ENCODE results near the gene TCF7L2.

Gene TCF7L2

GRCh38 chr10:113158183-113158582 is 208.1 kb downstream of the TCF7L2 start:
- no peak for FAIRE-seq

- FAIRE-seq = no peak
These were observed 209.5 kb downstream of the TCF7L2 start for GRCh38 chr10:113159563-113159962.

GRCh38 chr10:113160641-113161040 is 210.6 kb downstream of the TCF7L2 start:
- FAIRE-seq = no peak

GRCh38 chr10:113161066-113161465 is 211.0 kb downstream of the TCF7L2 start:
- FAIRE-seq = no peak

- no peak for FAIRE-seq
These were observed 212.9 kb downstream of the TCF7L2 start for GRCh38 chr10:113162960-113163359.

GRCh38 chr10:113165673-113166072 is 215.6 kb downstream of the TCF7L2 start:
- FAIRE-seq = no peak

- FAIRE-seq = no peak
These were observed 217.7 kb downstream of the TCF7L2 start for GRCh38 chr10:113167702-113168101.

- no peak for FAIRE-seq
These were observed 218.5 kb downstream of the TCF7L2 start for GRCh38 chr10:113168584-113168983.

- no peak for FAIRE-seq
These were observed 219.1 kb downstream of the TCF7L2 start for GRCh38 chr10:113169111-113169510.

GRCh38 chr10:113169853-113170460 is 219.9 kb downstream of the TCF7L2 start:
- no peak for FAIRE-seq

GRCh38 chr10:113171662-113172061 is 221.6 kb downstream of the TCF7L2 start:
- no peak for FAIRE-seq

GRCh38 chr10:113175176-113175575 is 225.1 kb downstream of the TCF7L2 start:
- no peak for FAIRE-seq

GRCh38 chr10:113175756-113176651 is 226.0 kb downstream of the TCF7L2 start:
- FAIRE-seq = no peak

- no peak for FAIRE-seq
These were observed 226.7 kb downstream of the TCF7L2 start for GRCh38 chr10:113176652-113177155.

- no peak for FAIRE-seq
These were observed 227.3 kb downstream of the TCF7L2 start for GRCh38 chr10:113177156-113177935.

- no peak for FAIRE-seq
These were observed 227.9 kb downstream of the TCF7L2 start for GRCh38 chr10:113177936-113178335.

- FAIRE-seq = no peak
These were observed 228.7 kb downstream of the TCF7L2 start for GRCh38 chr10:113178771-113179170.

GRCh38 chr10:113179265-113179664 is 229.2 kb downstream of the TCF7L2 start:
- no peak for FAIRE-seq

GRCh38 chr10:113179966-113180365 is 229.9 kb downstream of the TCF7L2 start:
- FAIRE-seq = no peak

GRCh38 chr10:113180401-113181154 is 230.5 kb downstream of the TCF7L2 start:
- no peak for FAIRE-seq

- no peak for FAIRE-seq
These were observed 232.1 kb downstream of the TCF7L2 start for GRCh38 chr10:113182154-113182553.

- FAIRE-seq = no peak
These were observed 233.5 kb downstream of the TCF7L2 start for GRCh38 chr10:113183573-113183972.

All from colon (tissue), 2 donors.